AG09319 (cell line): ENCODE measurements around the gene ZNF280C.
A peak's percentile ranks its signal among the peaks of the same experiment; 100 is the strongest.

Source experiments
- DNase-seq: peaks from one replicate; pipeline ENCODE4 v3.0.0-alpha.2; 2010; ENCODE audit warnings: low read depth; ENCODE audit errors: extremely low read depth
- TF ChIP-seq, protein P1 (sequence below): IDR thresholded peaks from 2 replicates; pipeline ENCODE4 v1.5.1; 2011; ENCODE audit warnings: low read depth, mild to moderate bottlenecking, inconsistent platforms, low read length, moderate library complexity

ZNF280C gene, protein sequence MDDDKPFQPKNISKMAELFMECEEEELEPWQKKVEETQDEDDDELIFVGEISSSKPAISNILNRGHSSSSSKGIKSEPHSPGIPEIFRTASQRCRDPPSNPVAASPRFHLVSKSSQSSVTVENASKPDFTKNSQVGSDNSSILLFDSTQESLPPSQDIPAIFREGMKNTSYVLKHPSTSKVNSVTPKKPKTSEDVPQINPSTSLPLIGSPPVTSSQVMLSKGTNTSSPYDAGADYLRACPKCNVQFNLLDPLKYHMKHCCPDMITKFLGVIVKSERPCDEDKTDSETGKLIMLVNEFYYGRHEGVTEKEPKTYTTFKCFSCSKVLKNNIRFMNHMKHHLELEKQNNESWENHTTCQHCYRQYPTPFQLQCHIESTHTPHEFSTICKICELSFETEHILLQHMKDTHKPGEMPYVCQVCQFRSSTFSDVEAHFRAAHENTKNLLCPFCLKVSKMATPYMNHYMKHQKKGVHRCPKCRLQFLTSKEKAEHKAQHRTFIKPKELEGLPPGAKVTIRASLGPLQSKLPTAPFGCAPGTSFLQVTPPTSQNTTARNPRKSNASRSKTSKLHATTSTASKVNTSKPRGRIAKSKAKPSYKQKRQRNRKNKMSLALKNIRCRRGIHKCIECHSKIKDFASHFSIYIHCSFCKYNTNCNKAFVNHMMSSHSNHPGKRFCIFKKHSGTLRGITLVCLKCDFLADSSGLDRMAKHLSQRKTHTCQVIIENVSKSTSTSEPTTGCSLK

DNA sequence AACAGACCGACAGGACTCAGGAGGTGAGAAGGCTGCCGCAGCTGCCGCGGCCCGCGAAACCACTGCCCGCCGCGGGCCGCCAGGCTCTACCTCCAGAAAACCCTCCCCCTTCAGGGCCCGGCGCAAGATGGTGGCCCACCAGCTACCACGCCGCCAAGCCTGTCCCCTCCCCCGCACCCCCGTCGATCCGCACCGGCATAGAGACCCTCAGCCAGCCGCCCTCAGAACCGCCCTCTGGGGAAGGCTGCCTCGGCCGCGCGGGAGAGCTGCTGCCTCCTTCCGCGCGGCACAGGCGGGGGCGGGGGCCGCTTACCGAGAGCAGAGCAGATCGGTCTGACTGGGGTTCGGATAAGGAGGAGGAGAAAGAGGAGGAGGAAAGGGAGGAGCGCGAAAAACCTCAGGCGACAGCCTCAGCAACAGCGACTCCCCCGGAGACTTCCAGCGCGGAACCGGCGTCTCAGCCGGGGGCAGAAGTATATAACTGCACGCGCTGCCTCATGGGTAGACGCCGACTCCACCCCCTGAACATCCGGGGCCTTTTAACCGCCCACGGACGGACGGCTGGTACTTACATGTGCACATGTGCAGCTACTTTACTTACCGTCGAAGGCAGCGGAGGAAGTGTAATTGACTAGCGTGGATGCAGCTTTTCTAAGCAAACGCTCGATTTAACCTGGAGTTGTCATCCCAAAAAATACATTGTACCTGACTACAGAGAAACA is at the start of gene ZNF280C:
ZNF280C (minus strand) TSS at position 451 of the 722 bp plus-strand sequence. CDS start 8,450 bp downstream, outside the sequence.
- DNase-seq = peak; percentile 80
- TF ChIP-seq, protein P1, sequence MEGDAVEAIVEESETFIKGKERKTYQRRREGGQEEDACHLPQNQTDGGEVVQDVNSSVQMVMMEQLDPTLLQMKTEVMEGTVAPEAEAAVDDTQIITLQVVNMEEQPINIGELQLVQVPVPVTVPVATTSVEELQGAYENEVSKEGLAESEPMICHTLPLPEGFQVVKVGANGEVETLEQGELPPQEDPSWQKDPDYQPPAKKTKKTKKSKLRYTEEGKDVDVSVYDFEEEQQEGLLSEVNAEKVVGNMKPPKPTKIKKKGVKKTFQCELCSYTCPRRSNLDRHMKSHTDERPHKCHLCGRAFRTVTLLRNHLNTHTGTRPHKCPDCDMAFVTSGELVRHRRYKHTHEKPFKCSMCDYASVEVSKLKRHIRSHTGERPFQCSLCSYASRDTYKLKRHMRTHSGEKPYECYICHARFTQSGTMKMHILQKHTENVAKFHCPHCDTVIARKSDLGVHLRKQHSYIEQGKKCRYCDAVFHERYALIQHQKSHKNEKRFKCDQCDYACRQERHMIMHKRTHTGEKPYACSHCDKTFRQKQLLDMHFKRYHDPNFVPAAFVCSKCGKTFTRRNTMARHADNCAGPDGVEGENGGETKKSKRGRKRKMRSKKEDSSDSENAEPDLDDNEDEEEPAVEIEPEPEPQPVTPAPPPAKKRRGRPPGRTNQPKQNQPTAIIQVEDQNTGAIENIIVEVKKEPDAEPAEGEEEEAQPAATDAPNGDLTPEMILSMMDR = peak; percentile 41

DNA sequence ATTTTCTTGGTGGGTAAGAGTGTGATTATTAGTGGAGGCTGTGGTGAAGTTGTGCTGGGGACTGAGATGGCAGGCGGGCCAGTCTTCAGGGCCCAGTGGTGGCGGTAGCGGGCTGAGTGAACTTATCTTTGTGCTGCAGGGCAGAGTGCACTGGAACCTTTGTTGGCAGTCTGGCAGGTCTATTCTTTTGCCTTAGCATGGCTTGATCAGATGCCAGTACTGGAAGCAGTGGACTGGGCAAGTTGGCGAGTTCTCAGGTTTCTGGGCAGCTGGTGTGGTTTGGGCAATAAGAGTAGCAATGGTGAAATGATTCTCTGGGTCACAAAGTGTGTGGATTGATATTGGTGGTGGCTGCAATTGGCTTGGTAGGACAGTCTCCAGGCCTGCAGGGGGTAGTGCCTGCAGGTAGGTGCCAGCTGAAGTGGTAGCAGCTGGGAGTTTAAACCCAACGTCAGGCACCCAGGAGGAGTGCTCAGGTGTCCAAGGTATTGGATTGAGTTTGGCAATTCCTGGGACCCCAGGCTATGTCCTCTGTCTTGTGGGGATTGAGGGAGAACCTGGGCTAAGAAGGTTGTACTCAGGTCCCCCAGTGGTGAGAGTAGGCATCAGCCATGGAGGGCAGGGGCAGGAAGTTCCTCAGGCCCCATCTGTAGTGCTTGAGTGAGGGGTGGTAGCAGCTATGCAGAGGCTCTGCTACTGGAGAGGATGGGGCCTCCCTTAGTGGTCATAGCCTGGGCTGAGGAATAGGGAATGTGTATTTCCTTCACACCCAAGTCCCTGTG is 36.1 kb upstream of the ZNF280C start:
- DNase-seq = no peak

GRCh38 chrX:130301977-130302376 is 33.3 kb upstream of the ZNF280C start:
- DNase-seq = no peak
- TF ChIP-seq, protein P1 = no peak

More for the DNA sequence above, 36.1 kb upstream of the ZNF280C start:
- TF ChIP-seq, protein P1 = no peak

GRCh38 chrX:130301405-130301804 is 32.7 kb upstream of the ZNF280C start:
- TF ChIP-seq, protein P1 = no peak
- no peak for DNase-seq

DNA sequence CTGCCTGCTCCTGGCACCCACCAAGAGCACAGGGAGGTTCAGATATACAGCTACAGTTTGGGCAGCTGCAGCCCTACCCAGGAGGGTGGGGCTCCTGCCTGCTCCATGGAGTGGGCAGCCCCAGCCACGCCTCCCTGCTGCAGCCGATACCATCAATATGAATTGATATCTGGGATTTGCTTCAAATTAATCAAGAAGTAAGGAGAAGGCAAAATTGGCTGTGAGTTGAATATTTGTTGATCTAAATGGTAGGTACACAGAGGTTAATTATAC is 31.2 kb upstream of the ZNF280C start:
- no peak for DNase-seq
- TF ChIP-seq, protein P1 = no peak

DNA sequence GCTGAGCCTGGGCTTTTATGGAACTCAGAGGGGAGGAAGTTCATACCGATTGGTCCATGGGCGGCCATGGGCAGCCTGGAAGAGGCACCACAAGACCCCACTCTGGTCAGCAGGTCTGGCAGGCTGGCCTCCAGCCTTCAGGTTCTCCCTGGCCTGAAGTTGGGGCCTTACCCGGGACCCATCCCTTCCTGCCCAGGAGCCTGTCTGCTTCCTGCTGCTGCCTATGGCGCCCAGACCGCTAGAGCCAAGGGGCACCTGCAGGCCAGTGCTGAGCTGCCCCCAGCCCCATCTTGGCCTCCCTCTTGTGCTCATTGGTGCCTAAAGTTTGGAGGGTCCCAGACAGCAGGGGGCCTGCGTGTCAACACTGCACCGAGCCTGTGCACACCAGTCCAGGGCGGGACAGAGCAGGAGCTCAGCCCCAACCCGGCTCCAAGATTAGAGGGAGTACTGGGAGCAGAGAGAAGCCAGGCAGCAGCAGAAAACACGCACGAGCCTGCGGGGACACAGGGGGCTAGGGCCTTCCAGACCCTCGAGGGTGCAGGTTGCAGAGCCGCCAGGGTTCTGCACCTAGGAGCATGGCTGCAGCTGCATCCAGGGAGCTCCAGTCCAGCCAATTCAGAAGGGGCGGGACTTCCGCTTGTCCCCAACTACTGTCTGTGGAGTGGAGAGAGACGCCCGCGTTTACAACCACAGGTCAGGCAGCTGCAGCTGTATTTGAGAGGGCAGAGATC is 30.7 kb upstream of the ZNF280C start:
- no peak for DNase-seq

More for the DNA sequence above, 30.7 kb upstream of the ZNF280C start:
- TF ChIP-seq, protein P1 = no peak
